T-helper 2 cell treated with Interferon-gamma antibody and Interleukin-4, amounts not matched to agents 5 μg/mL and 100 μg/mL, for 36 hours (primary cell): Measurements from ENCODE around the gene KCNMB1.
A peak's percentile ranks its signal among the peaks of the same experiment; 100 is the strongest.

Experiments
- DNase-seq: peaks from one replicate; pipeline ENCODE4 v3.0.0; 2021; ENCODE audit warnings: low spot score
- H3K27ac Mint-ChIP-seq: one replicate; pipeline ENCODE4 v1.8.0; 2021; ENCODE audit warnings: mild to moderate bottlenecking, mixed read lengths
- H3K27me3 Mint-ChIP-seq: one replicate; pipeline ENCODE4 v1.8.0; 2021; ENCODE audit warnings: low read depth, mixed read lengths
- H3K36me3 Mint-ChIP-seq: one replicate; pipeline ENCODE4 v1.8.0; 2021; ENCODE audit warnings: low read depth, mixed read lengths
- H3K4me1 Mint-ChIP-seq: one replicate; pipeline ENCODE4 v1.8.0; 2021; ENCODE audit warnings: low read depth, mixed read lengths
- H3K4me3 Mint-ChIP-seq: one replicate; pipeline ENCODE4 v1.8.0; 2022; ENCODE audit warnings: mild to moderate bottlenecking, moderate library complexity, mixed read lengths
- H3K9me3 Mint-ChIP-seq: one replicate; pipeline ENCODE4 v1.8.0; 2021; ENCODE audit warnings: mixed read lengths

Gene KCNMB1

GRCh38 chr5:170388818-170389549 is at the start of gene KCNMB1:
Gene KCNMB1 (minus strand): TSS chr5:170389367. CDS start chr5:170385447, 3,920 bp downstream.
- Mint-ChIP-seq H3K27ac (no peak within 1 kb of the TSS), H3K27me3 (peaks cover 21% of the 10 kb centered on the region), H3K4me3 (no peak within 1 kb of the TSS), H3K36me3 (no peaks in the 10 kb centered on the region), H3K9me3 (no peaks in the 10 kb centered on the region), H3K4me1 (peaks cover 6% of the 10 kb centered on the region)
- no peak for DNase-seq

GRCh38 chr5:170438581-170438980 is 49.4 kb upstream of the KCNMB1 start:
- H3K27ac Mint-ChIP-seq: no peak overlapping the region
- H3K4me1 Mint-ChIP-seq: no peaks in the 10 kb centered on the region
- no peaks in the 10 kb centered on the region for H3K27me3 Mint-ChIP-seq
- no peak overlapping the region for H3K4me3 Mint-ChIP-seq
- H3K9me3 Mint-ChIP-seq: no peaks in the 10 kb centered on the region
- no peaks in the 10 kb centered on the region for H3K36me3 Mint-ChIP-seq
- no peak for DNase-seq

GRCh38 chr5:170437621-170438375 is 48.6 kb upstream of the KCNMB1 start:
- no peaks in the 10 kb centered on the region for H3K9me3 Mint-ChIP-seq
- no peak overlapping the region for H3K27ac Mint-ChIP-seq
- no peaks in the 10 kb centered on the region for H3K36me3 Mint-ChIP-seq
- no peak overlapping the region for H3K4me3 Mint-ChIP-seq
- DNase-seq: no peak
- H3K27me3 Mint-ChIP-seq: no peaks in the 10 kb centered on the region
- no peaks in the 10 kb centered on the region for H3K4me1 Mint-ChIP-seq

GRCh38 chr5:170436335-170436734 is 47.2 kb upstream of the KCNMB1 start:
- H3K27ac Mint-ChIP-seq: no peak overlapping the region
- H3K9me3 Mint-ChIP-seq: no peaks in the 10 kb centered on the region
- no peak for DNase-seq
- no peaks in the 10 kb centered on the region for H3K36me3 Mint-ChIP-seq
- no peak overlapping the region for H3K4me3 Mint-ChIP-seq
- H3K27me3 Mint-ChIP-seq: peaks cover 2% of the 10 kb centered on the region
- no peaks in the 10 kb centered on the region for H3K4me1 Mint-ChIP-seq

- peak; percentile 35 for DNase-seq
- Mint-ChIP-seq H3K27me3 (peaks cover 2% of the 10 kb centered on the region), H3K4me1 (no peaks in the 10 kb centered on the region), H3K36me3 (no peaks in the 10 kb centered on the region), H3K4me3 (no peak overlapping the region), H3K27ac (no peak overlapping the region), H3K9me3 (no peaks in the 10 kb centered on the region)
Measured at GRCh38 chr5:170434966-170435605, 45.9 kb upstream of the KCNMB1 start.

- no peak overlapping the region for H3K27ac Mint-ChIP-seq
- H3K9me3 Mint-ChIP-seq: no peaks in the 10 kb centered on the region
- peaks cover 2% of the 10 kb centered on the region for H3K27me3 Mint-ChIP-seq
- no peak overlapping the region for H3K4me3 Mint-ChIP-seq
- H3K4me1 Mint-ChIP-seq: no peaks in the 10 kb centered on the region
- no peak for DNase-seq
- no peaks in the 10 kb centered on the region for H3K36me3 Mint-ChIP-seq
Measured at GRCh38 chr5:170432669-170433068, 43.5 kb upstream of the KCNMB1 start.

GRCh38 chr5:170431571-170431970 is 42.4 kb upstream of the KCNMB1 start:
- no peak for DNase-seq
- H3K4me3 Mint-ChIP-seq: no peak overlapping the region
- peaks cover 2% of the 10 kb centered on the region for H3K27me3 Mint-ChIP-seq
- H3K27ac Mint-ChIP-seq: no peak overlapping the region
- no peaks in the 10 kb centered on the region for H3K4me1 Mint-ChIP-seq
- no peaks in the 10 kb centered on the region for H3K36me3 Mint-ChIP-seq
- no peaks in the 10 kb centered on the region for H3K9me3 Mint-ChIP-seq

- no peaks in the 10 kb centered on the region for H3K36me3 Mint-ChIP-seq
- no peak for DNase-seq
- peaks cover 2% of the 10 kb centered on the region for H3K27me3 Mint-ChIP-seq
- H3K9me3 Mint-ChIP-seq: no peaks in the 10 kb centered on the region
- no peak overlapping the region for H3K27ac Mint-ChIP-seq
- H3K4me1 Mint-ChIP-seq: no peaks in the 10 kb centered on the region
- H3K4me3 Mint-ChIP-seq: no peak overlapping the region
Measured at GRCh38 chr5:170430866-170431437, 41.8 kb upstream of the KCNMB1 start.

GRCh38 chr5:170430256-170430655 is 41.1 kb upstream of the KCNMB1 start:
- Mint-ChIP-seq H3K4me1 (no peaks in the 10 kb centered on the region), H3K4me3 (no peak overlapping the region), H3K36me3 (no peaks in the 10 kb centered on the region), H3K27me3 (peaks cover 2% of the 10 kb centered on the region), H3K27ac (no peak overlapping the region), H3K9me3 (no peaks in the 10 kb centered on the region)
- no peak for DNase-seq

- DNase-seq: no peak
- Mint-ChIP-seq H3K4me1 (no peaks in the 10 kb centered on the region), H3K27me3 (peaks cover 6% of the 10 kb centered on the region)
Measured at GRCh38 chr5:170429014-170429413, 39.8 kb upstream of the KCNMB1 start.

GRCh38 chr5:170427672-170428236 is 38.6 kb upstream of the KCNMB1 start:
- H3K27ac Mint-ChIP-seq: no peak overlapping the region
- no peak for DNase-seq
- H3K4me1 Mint-ChIP-seq: no peaks in the 10 kb centered on the region
- H3K4me3 Mint-ChIP-seq: no peak overlapping the region
- no peaks in the 10 kb centered on the region for H3K36me3 Mint-ChIP-seq
- peaks cover 6% of the 10 kb centered on the region for H3K27me3 Mint-ChIP-seq
- H3K9me3 Mint-ChIP-seq: no peaks in the 10 kb centered on the region

More at GRCh38 chr5:170429014-170429413, 39.8 kb upstream of the KCNMB1 start:
- Mint-ChIP-seq H3K36me3 (no peaks in the 10 kb centered on the region), H3K27ac (no peak overlapping the region), H3K4me3 (no peak overlapping the region), H3K9me3 (no peaks in the 10 kb centered on the region)

GRCh38 chr5:170426786-170427185 is 37.6 kb upstream of the KCNMB1 start:
- Mint-ChIP-seq H3K9me3 (no peaks in the 10 kb centered on the region), H3K27me3 (peaks cover 11% of the 10 kb centered on the region), H3K36me3 (no peaks in the 10 kb centered on the region), H3K27ac (no peak overlapping the region), H3K4me3 (no peak overlapping the region), H3K4me1 (no peaks in the 10 kb centered on the region)
- DNase-seq: no peak

- Mint-ChIP-seq H3K36me3 (no peaks in the 10 kb centered on the region), H3K4me1 (no peaks in the 10 kb centered on the region), H3K9me3 (no peaks in the 10 kb centered on the region), H3K27ac (no peak overlapping the region), H3K4me3 (no peak overlapping the region), H3K27me3 (peaks cover 11% of the 10 kb centered on the region)
- DNase-seq: no peak
Measured at GRCh38 chr5:170426149-170426767, 37.1 kb upstream of the KCNMB1 start.
